CD4-positive, alpha-beta T cell (primary cell): ENCODE measurements around the gene MAD2L1. TPM values are rescaled to one million over a fixed set of nuclear protein-coding genes. Genes with fewer than 3 reads are reported as not detected.

ENCODE experiments used
- ATAC-seq: fragments of 200-7000 bp; cut with Tn5 transposase; one replicate; pipeline ENCODE4 v1.10.0; 2022; ENCODE audit warnings: mild to moderate bottlenecking; ENCODE audit not compliant: poor library complexity
- CTCF ChIA-PET: fragments of 350-600 bp; sonication (Branson Sonifier 250); formaldehyde crosslinking; loops from one replicate; lab custom pipeline; 2021; ENCODE audit warnings: antibody characterized with exemption, inconsistent platforms; lab: Charles Lee
- POLR2A ChIA-PET: fragments of 350-600 bp; sonication (Branson Sonifier 250); formaldehyde crosslinking; loops from one replicate; lab custom pipeline; 2021; ENCODE audit warnings: antibody characterized with exemption, inconsistent platforms; lab: Charles Lee
- DNase-seq, 14 experiments: peaks; one replicate each; pipeline ENCODE4 v3.0.0-alpha.2; 2013 to 2020; ENCODE audit warnings: mixed read lengths in 2 of 14
- H3K27ac ChIP-seq, 2 donors: one replicate each; pipeline versions ENCODE4 v1.5.1 to v1.7.0; 2013; ENCODE audit warnings: low read length in 2 of 2, low read depth in 1 of 2, mild to moderate bottlenecking in 1 of 2
- H3K27me3 ChIP-seq, 2 experiments: 1 replicate in 1 of 2; 2 replicates in 1 of 2; pipeline versions ENCODE4 v1.6.1 to v1.7.0; 2013; ENCODE audit warnings: low read length in 2 of 2, control low read depth in 1 of 2, mild to moderate bottlenecking in 1 of 2, moderate library complexity in 1 of 2; ENCODE audit not compliant: insufficient read depth in 2 of 2, control insufficient read depth in 1 of 2
- H3K36me3 ChIP-seq: one replicate; pipeline ENCODE4 v1.6.1; 2013; ENCODE audit warnings: low read length, control low read depth; ENCODE audit not compliant: insufficient read depth
- H3K4me1 ChIP-seq: one replicate; pipeline ENCODE4 v1.6.1; 2013; ENCODE audit warnings: low read length, control low read depth; ENCODE audit not compliant: insufficient read depth
- H3K4me3 ChIP-seq: one replicate; pipeline ENCODE4 v1.5.1; 2013; ENCODE audit warnings: mild to moderate bottlenecking, low read length, moderate library complexity
- H3K9me3 ChIP-seq, 2 experiments: 1 replicate in 1 of 2; 2 replicates in 1 of 2; pipeline versions ENCODE4 v1.6.1 to v1.7.0; 2013; ENCODE audit warnings: low read length in 2 of 2, mild to moderate bottlenecking in 2 of 2, control low read depth in 1 of 2, moderate library complexity in 1 of 2; ENCODE audit not compliant: control insufficient read depth in 1 of 2, insufficient read depth in 1 of 2
- H3K27ac Mint-ChIP-seq: one replicate; pipeline ENCODE4 v1.8.0; 2020; ENCODE audit warnings: mixed read lengths
- H3K27me3 Mint-ChIP-seq: one replicate; pipeline ENCODE4 v1.8.0; 2021; ENCODE audit warnings: mixed read lengths
- H3K36me3 Mint-ChIP-seq: one replicate; pipeline ENCODE4 v1.8.0; 2021; ENCODE audit warnings: low read depth, mixed read lengths
- H3K4me1 Mint-ChIP-seq: one replicate; pipeline ENCODE4 v1.8.0; 2021; ENCODE audit warnings: low read depth, mixed read lengths
- H3K4me3 Mint-ChIP-seq: one replicate; pipeline ENCODE4 v1.8.0; 2020; ENCODE audit warnings: mild to moderate bottlenecking, mixed read lengths
- H3K9me3 Mint-ChIP-seq: one replicate; pipeline ENCODE4 v1.8.0; 2020; ENCODE audit warnings: mixed read lengths
- intact Hi-C, 2 experiments: fragments of 100-400 bp; cut with DNase I in 1 of 2; cut with micrococcal nuclease in 1 of 2; formaldehyde crosslinking; loops; one replicate each; pipeline versions ENCODE4 v1.15.1 to v1.9.0; 2023 to 2025; cut with DNase I, micrococcal nuclease
- total RNA-seq, 174 experiments: library from RNA in 2 of 174; stranded (reverse) in 2 of 174; gene quantifications; one replicate each; pipeline ENCODE4 v1.2.3 and lab custom pipeline; 2021 to 2026
- TF ChIP-seq, protein P1 (sequence below): fragments of 200-600 bp; IDR thresholded peaks from one replicate; pipeline ENCODE4 v1.8.0; 2022; ENCODE audit warnings: antibody characterized with exemption, mild to moderate bottlenecking

Gene MAD2L1
- total RNA-seq, 2 experiments from 2014 or later = 4.6 to 5.6 TPM

GRCh38 chr4:120010646-120011045, 56.0 kb downstream of the MAD2L1 start:
- TF ChIP-seq, protein P1, sequence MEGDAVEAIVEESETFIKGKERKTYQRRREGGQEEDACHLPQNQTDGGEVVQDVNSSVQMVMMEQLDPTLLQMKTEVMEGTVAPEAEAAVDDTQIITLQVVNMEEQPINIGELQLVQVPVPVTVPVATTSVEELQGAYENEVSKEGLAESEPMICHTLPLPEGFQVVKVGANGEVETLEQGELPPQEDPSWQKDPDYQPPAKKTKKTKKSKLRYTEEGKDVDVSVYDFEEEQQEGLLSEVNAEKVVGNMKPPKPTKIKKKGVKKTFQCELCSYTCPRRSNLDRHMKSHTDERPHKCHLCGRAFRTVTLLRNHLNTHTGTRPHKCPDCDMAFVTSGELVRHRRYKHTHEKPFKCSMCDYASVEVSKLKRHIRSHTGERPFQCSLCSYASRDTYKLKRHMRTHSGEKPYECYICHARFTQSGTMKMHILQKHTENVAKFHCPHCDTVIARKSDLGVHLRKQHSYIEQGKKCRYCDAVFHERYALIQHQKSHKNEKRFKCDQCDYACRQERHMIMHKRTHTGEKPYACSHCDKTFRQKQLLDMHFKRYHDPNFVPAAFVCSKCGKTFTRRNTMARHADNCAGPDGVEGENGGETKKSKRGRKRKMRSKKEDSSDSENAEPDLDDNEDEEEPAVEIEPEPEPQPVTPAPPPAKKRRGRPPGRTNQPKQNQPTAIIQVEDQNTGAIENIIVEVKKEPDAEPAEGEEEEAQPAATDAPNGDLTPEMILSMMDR = no peak
- Histone ChIP-seq H3K36me3 (no peaks in the 10 kb centered on the region), H3K27me3 (no peaks in the 10 kb centered on the region), H3K4me1 (no peaks in the 10 kb centered on the region), H3K9me3 (no peaks in the 10 kb centered on the region), H3K4me3 (no peak overlapping the region), H3K27ac (no peak overlapping the region)
- Mint-ChIP-seq H3K36me3 (no peaks in the 10 kb centered on the region), H3K4me3 (no peak overlapping the region), H3K27me3 (peaks cover 13% of the 10 kb centered on the region), H3K27ac (no peak overlapping the region), H3K9me3 (no peaks in the 10 kb centered on the region), H3K4me1 (no peaks in the 10 kb centered on the region)
- DNase-seq = no peak
- POLR2A ChIA-PET = no interaction called here
- CTCF ChIA-PET = no interaction called here
- ATAC-seq = no peak
- intact Hi-C loops = no loop called here

GRCh38 chr4:120009731-120010130, 56.9 kb downstream of the MAD2L1 start:
- intact Hi-C loops = no loop called here
- no peaks in the 10 kb centered on the region for H3K36me3 ChIP-seq
- no peak overlapping the region for H3K4me3 Mint-ChIP-seq
- H3K27ac ChIP-seq = no peak overlapping the region
- H3K4me1 Mint-ChIP-seq = no peaks in the 10 kb centered on the region
- ChIA-PET CTCF (no interaction called here), POLR2A (no interaction called here)
- peaks cover 7% of the 10 kb centered on the region for H3K27me3 Mint-ChIP-seq
- no peak overlapping the region for H3K4me3 ChIP-seq
- no peaks in the 10 kb centered on the region for H3K36me3 Mint-ChIP-seq
- no peaks in the 10 kb centered on the region for H3K9me3 Mint-ChIP-seq
- ATAC-seq (no peak), DNase-seq (no peak)
- H3K27ac Mint-ChIP-seq = no peak overlapping the region
- TF ChIP-seq, protein P1 = no peak
- no peaks in the 10 kb centered on the region for H3K4me1 ChIP-seq
- no peaks in the 10 kb centered on the region for H3K9me3 ChIP-seq
- no peaks in the 10 kb centered on the region for H3K27me3 ChIP-seq

- no peak for ATAC-seq
- Mint-ChIP-seq H3K9me3 (no peaks in the 10 kb centered on the region), H3K27ac (no peak overlapping the region), H3K4me1 (no peaks in the 10 kb centered on the region), H3K4me3 (no peak overlapping the region), H3K36me3 (no peaks in the 10 kb centered on the region), H3K27me3 (peaks cover 10% of the 10 kb centered on the region)
- H3K4me1 ChIP-seq = no peaks in the 10 kb centered on the region
- no peaks in the 10 kb centered on the region for H3K27me3 ChIP-seq
- intact Hi-C loops = no loop called here
- POLR2A ChIA-PET = no interaction called here
- CTCF ChIA-PET = no interaction called here
- H3K4me3 ChIP-seq = no peak overlapping the region
- TF ChIP-seq, protein P1 = no peak
- no peaks in the 10 kb centered on the region for H3K9me3 ChIP-seq
- no peaks in the 10 kb centered on the region for H3K36me3 ChIP-seq
- H3K27ac ChIP-seq = no peak overlapping the region
- DNase-seq = no peak
Observed at GRCh38 chr4:120008957-120009356, 57.7 kb downstream of the MAD2L1 start.
